ENCODE data around the gene DACH2.

DACH2 gene

GRCh38 chrX:86329174-86329573 lies 180.9 kb downstream of the DACH2 start:
- DNase-seq, result no peak

DNA sequence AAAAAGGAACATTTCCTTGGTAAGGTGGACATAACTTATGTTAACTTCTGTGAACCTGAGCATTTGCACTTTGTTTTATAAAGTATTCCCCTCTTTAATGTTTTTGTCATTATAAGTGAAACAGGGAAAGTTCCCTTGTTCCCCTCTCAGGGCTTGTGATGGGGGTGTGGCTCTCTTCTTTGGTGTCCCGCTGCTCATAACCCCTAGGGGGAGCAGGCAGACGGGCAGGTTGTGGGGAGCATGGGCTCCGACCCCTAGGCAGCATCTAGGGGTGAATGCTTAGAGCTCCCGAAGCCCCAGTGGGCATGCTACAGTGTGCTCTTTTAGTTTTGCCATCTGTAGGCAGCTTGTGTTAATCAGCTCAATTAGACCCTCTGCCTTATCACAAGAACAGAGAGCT lies 200.4 kb downstream of the DACH2 start:
- no peak for DNase-seq

DNA sequence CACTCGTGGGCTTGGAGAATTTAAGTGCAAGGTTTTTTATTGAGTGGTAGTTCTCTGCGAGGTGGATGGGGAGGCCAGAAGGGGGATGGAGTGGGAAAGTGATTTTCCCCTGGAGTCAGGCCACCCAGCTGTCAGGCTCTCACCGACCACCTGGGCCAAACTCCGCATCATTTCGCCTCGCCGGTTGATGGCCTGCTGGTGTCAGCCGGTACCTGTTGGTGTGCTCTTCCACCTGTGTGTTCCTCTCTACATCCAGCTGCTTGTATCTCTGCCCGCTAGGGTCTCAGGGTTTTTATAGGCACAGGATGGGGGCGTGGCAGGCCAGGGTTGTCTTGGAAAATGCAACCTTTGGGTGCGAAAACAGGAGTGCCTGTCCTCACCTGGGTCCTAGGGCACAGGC lies 200.9 kb downstream of the DACH2 start:
- DNase-seq, result no peak

DNA sequence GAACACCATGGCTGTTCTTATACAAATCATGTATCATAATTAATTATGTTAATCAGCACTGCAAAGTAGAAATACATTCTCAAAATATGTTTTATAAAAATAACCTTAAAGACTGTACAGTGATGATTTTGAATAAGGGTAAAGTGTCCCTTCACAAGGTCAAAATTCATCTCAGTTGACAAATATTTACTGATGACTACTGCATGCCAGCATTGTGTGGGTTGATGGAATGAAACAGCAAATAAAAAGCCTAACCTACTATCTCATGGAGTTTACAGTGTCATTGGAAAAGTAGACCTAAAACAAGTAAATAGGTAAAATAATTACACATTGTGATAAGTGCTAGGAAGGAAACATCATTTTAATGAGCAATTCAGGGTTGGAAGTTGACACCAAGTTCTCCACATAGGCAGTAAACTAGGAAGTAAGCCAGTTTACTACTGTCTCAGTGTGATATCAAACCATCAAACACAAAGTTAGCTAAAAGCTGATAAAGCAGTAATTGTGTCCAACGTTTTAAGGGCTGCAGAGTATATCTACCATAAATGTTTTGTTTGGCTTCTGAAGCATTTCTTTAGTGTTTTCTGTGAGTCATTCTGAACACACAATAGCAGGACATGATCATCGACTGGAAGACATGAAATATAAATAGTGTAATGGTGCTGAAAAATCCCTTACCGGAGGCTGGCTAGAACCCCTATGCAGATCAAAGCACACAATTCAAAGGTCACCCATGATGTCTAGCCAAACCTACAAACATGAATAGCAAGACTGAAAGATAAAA lies 221.8 kb downstream of the DACH2 start:
- no peak for DNase-seq

GRCh38 chrX:86370927-86371326 lies 222.7 kb downstream of the DACH2 start:
- no peak for DNase-seq

DNA sequence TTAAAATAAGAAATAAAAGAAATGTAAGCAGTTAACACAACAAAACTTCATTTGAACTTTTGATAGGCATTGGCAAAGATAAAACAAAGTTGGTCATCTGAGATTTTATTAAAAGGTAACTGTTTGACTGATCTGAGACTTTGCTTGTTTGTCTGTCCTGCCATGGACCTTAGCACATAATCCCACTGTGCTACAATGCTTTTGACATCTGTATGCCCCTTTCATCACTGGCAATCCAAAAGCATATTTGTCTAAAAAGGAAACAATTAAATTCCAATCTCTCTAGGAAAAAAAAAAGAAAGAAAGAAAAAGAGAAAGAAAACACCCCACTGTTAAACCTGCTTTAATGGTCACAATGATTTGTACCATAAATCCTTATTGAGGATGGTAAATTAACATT lies 231.0 kb downstream of the DACH2 start:
- DNase-seq, result no peak

DNA sequence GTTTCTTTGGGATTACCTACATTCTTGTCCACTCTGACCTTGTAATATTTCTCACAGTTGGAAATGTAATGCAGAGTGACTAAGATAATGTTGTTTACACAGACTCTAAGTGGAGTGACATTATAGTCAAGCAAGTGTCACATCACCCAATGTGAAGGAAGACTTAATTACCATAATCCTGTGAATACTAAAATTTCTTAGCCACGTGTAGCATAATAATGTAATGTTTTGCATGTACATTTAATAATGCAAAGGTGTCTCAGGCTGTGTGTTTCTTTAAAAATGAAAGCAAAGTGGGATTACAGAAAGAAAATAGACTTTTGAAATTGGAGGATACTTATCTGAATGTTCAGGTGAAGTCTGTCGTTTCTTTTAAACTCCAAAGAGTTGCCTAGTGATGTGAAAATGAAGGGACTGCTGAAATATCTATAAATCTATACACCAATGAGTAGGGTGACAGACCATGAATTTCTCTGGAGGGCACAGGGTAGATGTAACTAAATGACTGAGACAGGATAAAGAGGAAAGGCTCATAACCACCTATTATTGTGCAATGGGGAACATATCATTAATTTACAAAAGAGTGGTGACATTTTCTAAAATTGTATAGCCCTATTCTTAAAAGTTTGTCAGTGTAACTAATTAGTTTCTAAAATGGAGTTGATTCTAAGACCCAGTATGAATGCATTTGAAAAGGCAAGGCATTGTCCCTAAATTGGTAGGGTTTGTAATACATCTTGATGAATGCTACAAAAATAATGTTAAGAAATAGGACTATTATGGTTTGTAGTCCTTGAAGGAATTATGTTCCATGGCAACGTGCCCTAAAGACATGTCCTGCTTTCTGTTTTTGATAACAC lies 235.7 kb downstream of the DACH2 start:
- no peak for DNase-seq

DNA sequence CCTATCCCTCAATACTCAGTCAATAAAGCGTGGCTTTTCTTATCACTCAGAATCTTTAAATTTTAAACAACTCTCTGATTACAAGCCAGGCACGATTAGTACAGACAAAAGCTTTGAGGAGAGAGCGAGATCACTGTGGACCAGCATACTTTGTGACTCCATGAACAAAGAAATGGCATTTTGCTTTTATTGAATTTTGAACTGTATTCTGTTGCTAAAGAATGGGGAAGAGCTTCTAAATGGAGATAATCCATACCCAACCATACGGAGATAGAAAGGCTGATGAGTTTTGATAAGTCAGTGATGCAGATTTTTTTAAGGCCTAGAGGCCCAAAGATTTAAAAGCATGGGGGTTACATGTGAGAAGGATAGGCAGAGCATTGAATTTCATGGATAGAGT lies 259.1 kb downstream of the DACH2 start:
- DNase-seq, result no peak

GRCh38 chrX:86421771-86422170 lies 273.5 kb downstream of the DACH2 start:
- no peak for DNase-seq

GRCh38 chrX:86436116-86436515 lies 287.9 kb downstream of the DACH2 start:
- no peak for DNase-seq

GRCh38 chrX:86455495-86455894 lies 307.2 kb downstream of the DACH2 start:
- DNase-seq, result no peak

DNA sequence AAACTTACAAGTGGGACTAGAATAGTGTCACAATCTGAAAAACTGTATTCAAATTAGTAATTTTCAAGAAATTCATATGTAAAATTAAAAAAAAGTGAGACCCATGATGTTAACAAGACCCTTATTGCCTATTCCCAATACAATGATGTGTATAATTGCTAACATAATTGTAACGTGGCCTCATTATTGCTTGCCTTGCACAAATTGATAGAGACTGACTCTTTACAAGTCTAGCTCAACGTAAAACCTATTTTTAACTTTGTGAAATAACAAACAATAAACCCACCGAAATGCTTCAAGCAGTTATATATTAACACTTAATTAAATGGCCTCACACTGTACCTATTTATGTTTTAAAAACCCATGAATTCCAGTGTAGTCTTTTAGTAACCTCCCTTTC lies 312.5 kb downstream of the DACH2 start:
- DNase-seq, result no peak

DNA sequence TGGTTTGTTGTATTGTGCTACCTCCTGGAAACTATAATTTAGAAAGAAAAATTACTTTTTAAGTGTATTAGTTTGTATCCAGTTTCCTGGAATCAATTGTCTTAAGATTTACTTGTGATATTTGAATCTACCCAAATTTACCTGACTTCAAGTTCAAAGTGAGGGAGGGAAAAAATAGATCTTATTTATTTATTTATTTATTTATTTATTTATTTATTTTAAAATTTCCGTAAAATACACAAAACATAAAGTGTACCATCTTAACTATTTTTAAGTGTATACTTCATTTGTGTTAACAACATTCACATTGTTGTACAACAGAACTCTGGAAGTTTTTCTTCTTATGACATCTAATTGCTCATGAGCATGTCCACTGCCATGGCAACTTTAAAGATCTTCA lies 356.0 kb downstream of the DACH2 start:
- no peak for DNase-seq

DNA sequence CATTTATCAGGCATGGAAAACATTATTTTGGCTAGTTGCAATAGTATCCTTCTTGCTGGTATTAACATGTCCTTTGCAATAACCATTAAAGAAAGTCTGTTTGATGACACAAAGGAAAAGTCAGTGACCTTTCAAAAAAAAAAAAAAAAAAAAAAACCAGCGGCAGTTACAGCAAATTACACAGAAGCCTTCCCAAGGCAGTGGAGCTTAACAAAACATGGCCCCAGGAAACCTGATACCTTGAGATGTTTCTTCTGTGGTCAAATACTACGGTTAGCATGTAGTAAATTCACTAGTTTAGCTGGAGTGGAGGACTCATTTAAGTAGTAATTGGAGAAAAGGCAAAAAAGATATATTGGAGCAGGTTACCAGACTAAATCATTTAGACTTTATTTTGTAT lies 359.1 kb downstream of the DACH2 start:
- DNase-seq, result no peak

GRCh38 chrX:86579777-86580176 lies 431.5 kb downstream of the DACH2 start:
- no peak for DNase-seq

- no peak for DNase-seq
These were observed 456.4 kb downstream of the DACH2 start for GRCh38 chrX:86604607-86605006.

DNA sequence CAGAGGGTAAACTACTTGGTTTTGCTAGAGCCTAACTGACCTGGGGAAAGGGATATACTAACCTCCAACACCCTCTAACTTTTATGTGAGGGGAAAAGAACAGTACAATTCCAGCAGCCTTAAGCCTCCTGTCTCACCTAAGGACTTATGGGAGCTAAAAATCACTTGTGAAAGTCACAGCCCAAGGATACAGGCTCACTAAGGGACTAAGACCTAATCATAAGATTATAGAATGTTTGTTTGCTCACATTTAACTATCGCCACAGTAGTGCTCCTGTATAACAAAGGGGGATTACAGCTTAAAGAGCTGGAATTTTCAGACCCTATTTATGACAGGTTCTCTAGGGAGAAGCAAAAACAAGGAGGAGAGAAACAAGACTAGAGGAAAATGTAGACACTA lies 548.7 kb downstream of the DACH2 start:
- no peak for DNase-seq

GRCh38 chrX:86711531-86712180 lies 563.4 kb downstream of the DACH2 start:
- no peak for DNase-seq

GRCh38 chrX:86714441-86714840 lies 566.2 kb downstream of the DACH2 start:
- DNase-seq, result no peak

- DNase-seq, result no peak
These were observed 576.0 kb downstream of the DACH2 start for GRCh38 chrX:86724277-86724676.

DNA sequence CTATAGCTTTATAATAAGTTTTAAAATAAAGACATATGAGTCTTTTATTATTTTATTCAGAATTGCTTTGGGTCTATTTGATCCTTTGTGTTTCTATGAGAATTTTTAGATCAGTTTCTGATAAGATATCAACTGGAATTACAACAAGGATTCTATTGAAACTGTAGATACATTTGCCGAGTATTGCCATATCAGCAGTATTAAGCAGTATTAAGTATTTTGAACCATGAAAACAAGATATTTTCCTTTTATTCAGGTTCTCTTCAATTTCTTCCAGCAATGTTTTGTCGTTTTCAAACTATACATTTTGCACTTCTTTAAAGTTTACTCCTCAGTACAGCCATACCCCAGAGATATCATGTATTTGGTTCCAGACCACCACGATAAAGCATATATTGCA lies 598.8 kb downstream of the DACH2 start:
- no peak for DNase-seq

DNA sequence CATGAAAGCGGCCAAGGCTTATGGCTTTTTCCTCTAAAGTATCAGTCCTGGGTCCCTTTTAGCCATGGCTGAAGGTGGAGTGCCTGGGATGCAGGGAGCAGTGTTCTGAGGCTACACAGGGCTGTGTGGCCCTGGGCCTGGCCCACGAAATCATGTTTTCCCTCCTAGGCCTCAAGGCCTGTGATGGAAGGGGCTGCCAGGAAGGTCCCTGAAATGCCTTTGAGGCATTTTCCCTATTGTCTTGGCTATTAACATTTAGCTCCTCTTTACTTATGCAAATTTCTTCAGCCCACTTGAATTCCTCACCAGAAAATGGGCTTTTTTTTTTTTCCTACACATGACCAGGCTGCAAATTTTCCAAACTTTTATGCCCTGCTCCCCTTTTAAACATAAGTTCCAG lies 657.0 kb downstream of the DACH2 start:
- DNase-seq, result no peak

DNA sequence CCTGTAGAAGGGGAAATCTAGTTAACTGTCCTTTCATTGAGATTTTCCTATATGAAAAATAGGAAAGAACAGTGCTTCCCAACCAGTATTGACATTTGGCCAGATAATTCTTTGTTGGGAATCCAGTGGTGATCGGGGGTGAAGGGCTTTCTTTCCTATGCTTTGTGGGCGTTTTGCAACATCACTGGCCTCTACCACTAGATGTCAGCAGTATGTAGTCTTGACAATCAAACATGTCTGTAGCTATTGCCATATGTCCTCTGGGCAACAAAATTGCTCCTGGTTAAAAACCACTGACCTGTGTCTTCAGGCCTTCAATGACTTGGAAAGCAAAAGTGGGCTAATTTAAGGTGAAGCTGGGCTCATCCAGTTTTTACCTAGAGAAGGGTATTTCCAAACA lies 658.5 kb downstream of the DACH2 start:
- no peak for DNase-seq

DNA sequence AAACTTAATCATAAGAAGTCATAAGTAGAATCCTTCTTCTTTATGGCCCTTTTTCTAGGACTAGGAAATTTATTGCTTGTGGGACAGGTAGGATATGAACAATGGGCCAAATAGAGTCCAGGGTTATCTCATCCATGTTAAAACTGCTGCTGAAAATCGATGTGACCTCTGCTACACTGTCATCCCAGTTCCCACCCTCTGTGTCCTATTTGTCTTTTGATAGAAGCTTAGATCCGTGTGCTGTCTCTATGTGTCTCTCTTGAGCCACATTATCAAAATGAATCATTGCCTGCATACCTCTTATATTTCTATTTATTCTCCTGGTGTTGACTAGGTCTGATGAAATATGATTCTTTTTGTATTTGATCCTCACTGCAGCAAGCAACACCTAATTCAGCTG lies 661.4 kb downstream of the DACH2 start:
- DNase-seq, result no peak
